B cell (primary cell): ENCODE results near the gene IRF2BPL. TPM values are rescaled to one million over a fixed set of nuclear protein-coding genes. Genes with fewer than 3 reads are reported as not detected.

Experiments used
- ATAC-seq: fragments of 200-7000 bp; cut with Tn5 transposase; one replicate; pipeline ENCODE4 v1.10.0; 2021; ENCODE audit warnings: low read depth, mild to moderate bottlenecking, moderate number of reproducible peaks, moderate library complexity
- CTCF ChIA-PET: fragments of 350-600 bp; sonication (Branson Sonifier 250); formaldehyde crosslinking; loops from one replicate; lab custom pipeline; 2021; ENCODE audit warnings: antibody characterized with exemption, inconsistent platforms; lab: Charles Lee
- POLR2A ChIA-PET: fragments of 350-600 bp; sonication (Branson Sonifier 250); formaldehyde crosslinking; loops from one replicate; lab custom pipeline; 2021; ENCODE audit warnings: antibody characterized with exemption; lab: Charles Lee
- DNase-seq: peaks from one replicate; pipeline ENCODE4 v3.0.0; 2013
- H2AFZ ChIP-seq: 2 replicates; pipeline ENCODE4 v1.6.1; 2012; ENCODE audit warnings: mild to moderate bottlenecking, low read depth, low read length; ENCODE audit not compliant: insufficient read depth, poor library complexity, severe bottlenecking
- H3K27ac ChIP-seq, 2 donors: 1 replicate in 1 of 2; 2 replicates in 1 of 2; pipeline ENCODE4 v1.5.1; 2012 to 2013; ENCODE audit warnings: low read length in 2 of 2, mild to moderate bottlenecking in 2 of 2, moderate library complexity in 1 of 2
- H3K27me3 ChIP-seq, 4 experiments: fragments of 200-600 bp in 1 of 4; sonication (generic) in 1 of 4; replicated peaks in 1 of 4; 1 replicate in 2 of 4; 2 replicates in 2 of 4; pipeline versions ENCODE4 v1.6.1 to v1.7.0; 2013 to 2016; ENCODE audit warnings: low read length in 3 of 4, mild to moderate bottlenecking in 2 of 4, mixed read lengths in 1 of 4, moderate library complexity in 1 of 4; ENCODE audit not compliant: insufficient read depth in 4 of 4, control insufficient read depth in 3 of 4; ENCODE audit errors: control extremely low read depth in 1 of 4
- H3K36me3 ChIP-seq, 2 experiments: replicated peaks in 1 of 2; 1 replicate in 1 of 2; 2 replicates in 1 of 2; pipeline versions ENCODE4 v1.6.1 to v1.7.1; 2013; ENCODE audit warnings: low read length in 1 of 2; ENCODE audit not compliant: insufficient read depth in 2 of 2, control insufficient read depth in 1 of 2; ENCODE audit errors: control extremely low read depth in 1 of 2, extremely low read depth in 1 of 2
- H3K4me1 ChIP-seq, 2 donors: fragments of 200-600 bp in 1 of 2; sonication (generic) in 1 of 2; 1 replicate in 1 of 2; 2 replicates in 1 of 2; pipeline versions ENCODE4 v1.5.1 to v1.6.1; 2013 to 2017; ENCODE audit warnings: low read length in 2 of 2; ENCODE audit not compliant: control insufficient read depth in 2 of 2, insufficient read depth in 2 of 2
- H3K4me2 ChIP-seq: replicated peaks from 2 replicates; pipeline ENCODE3; 2012; ENCODE audit warnings: mild to moderate bottlenecking, low read depth, low read length; ENCODE audit not compliant: poor library complexity, severe bottlenecking
- H3K4me3 ChIP-seq, 5 experiments: fragments of 200-600 bp in 1 of 5; sonication (generic) in 1 of 5; 1 replicate in 3 of 5; 2 replicates in 2 of 5; pipeline versions ENCODE4 v1.5.1 to v1.7.0; 2011 to 2016; ENCODE audit warnings: low read length in 4 of 5, mild to moderate bottlenecking in 4 of 5, low read depth in 2 of 5, control low read depth in 1 of 5, moderate library complexity in 1 of 5; ENCODE audit not compliant: insufficient read depth in 1 of 5; ENCODE audit errors: control extremely low read depth in 1 of 5, extremely low read depth in 1 of 5
- H3K79me2 ChIP-seq: fragments of 200-600 bp; sonication (generic); one replicate; pipeline ENCODE4 v1.6.0; 2016; ENCODE audit warnings: low read length; ENCODE audit not compliant: control insufficient read depth, insufficient read depth
- H3K9ac ChIP-seq: fragments of 200-600 bp; sonication (generic); 2 replicates; pipeline ENCODE4 v1.6.1; 2017; ENCODE audit warnings: mild to moderate bottlenecking, low read length, moderate library complexity
- H3K9me3 ChIP-seq, 3 donors: one replicate each; pipeline versions ENCODE4 v1.6.1 to v1.7.1; 2013; ENCODE audit warnings: low read length in 2 of 3; ENCODE audit not compliant: control insufficient read depth in 2 of 3, insufficient read depth in 1 of 3; ENCODE audit errors: control extremely low read depth in 1 of 3
- H4K20me1 ChIP-seq: 2 replicates; pipeline ENCODE4 v1.6.0; 2012; ENCODE audit warnings: mild to moderate bottlenecking, low read length; ENCODE audit not compliant: insufficient read depth, control insufficient read depth, poor library complexity, severe bottlenecking
- H3K27ac Mint-ChIP-seq: one replicate; pipeline ENCODE4 v1.8.0; 2021; ENCODE audit warnings: mixed read lengths
- H3K27me3 Mint-ChIP-seq: one replicate; pipeline ENCODE4 v1.8.0; 2021; ENCODE audit warnings: mixed read lengths
- H3K4me1 Mint-ChIP-seq: one replicate; pipeline ENCODE4 v1.8.0; 2021; ENCODE audit warnings: mixed read lengths
- H3K4me3 Mint-ChIP-seq: one replicate; pipeline ENCODE4 v1.8.0; 2021; ENCODE audit warnings: mixed read lengths
- H3K9me3 Mint-ChIP-seq: one replicate; pipeline ENCODE4 v1.8.0; 2022; ENCODE audit warnings: mixed read lengths; ENCODE audit not compliant: insufficient read depth
- EZH2 ChIP-seq: IDR thresholded peaks from 2 replicates; pipeline ENCODE4 v1.6.1; 2012; ENCODE audit warnings: borderline replicate concordance, low read depth, mild to moderate bottlenecking, moderate library complexity, low read length; ENCODE audit not compliant: insufficient read depth, poor library complexity, severe bottlenecking
- WGBS: methylation state at CpG from one replicate; pipeline ENCODE4 v1.1.5; 2013; ENCODE audit warnings: missing lambda C conversion rate; ENCODE audit not compliant: insufficient coverage; 5-methylcytosine and 5-hydroxymethylcytosine counted together
- intact Hi-C: fragments of 100-400 bp; cut with micrococcal nuclease; formaldehyde crosslinking; loops from one replicate; pipeline ENCODE4 v1.10.0; 2022
- polyA plus RNA-seq: library from polyadenylated mRNA; depleted of rRNA; stranded (reverse); fragments of >200 nt; gene quantifications from 2 replicates; pipeline ENCODE4 v1.2.3, GENCODE V29; 2012
- total RNA-seq, 2 donors: library from RNA; stranded (reverse); fragments of 120-200 nt in 1 of 2; gene quantifications; 1 replicate in 1 of 2; 2 replicates in 1 of 2; pipeline versions ENCODE4 v1.2.3 to v1.2.4, GENCODE V29; 2013 to 2022
- TF ChIP-seq, protein P1 (sequence below): fragments of 200-600 bp; IDR thresholded peaks from one replicate; pipeline ENCODE4 v1.8.0; 2022; ENCODE audit warnings: antibody characterized with exemption, mild to moderate bottlenecking

IRF2BPL gene
- total and polyA plus RNA-seq, 2 donors (not counting 1 experiment from before 2014, with no cell fraction given), result 27.9 to 34.0 TPM

DNA sequence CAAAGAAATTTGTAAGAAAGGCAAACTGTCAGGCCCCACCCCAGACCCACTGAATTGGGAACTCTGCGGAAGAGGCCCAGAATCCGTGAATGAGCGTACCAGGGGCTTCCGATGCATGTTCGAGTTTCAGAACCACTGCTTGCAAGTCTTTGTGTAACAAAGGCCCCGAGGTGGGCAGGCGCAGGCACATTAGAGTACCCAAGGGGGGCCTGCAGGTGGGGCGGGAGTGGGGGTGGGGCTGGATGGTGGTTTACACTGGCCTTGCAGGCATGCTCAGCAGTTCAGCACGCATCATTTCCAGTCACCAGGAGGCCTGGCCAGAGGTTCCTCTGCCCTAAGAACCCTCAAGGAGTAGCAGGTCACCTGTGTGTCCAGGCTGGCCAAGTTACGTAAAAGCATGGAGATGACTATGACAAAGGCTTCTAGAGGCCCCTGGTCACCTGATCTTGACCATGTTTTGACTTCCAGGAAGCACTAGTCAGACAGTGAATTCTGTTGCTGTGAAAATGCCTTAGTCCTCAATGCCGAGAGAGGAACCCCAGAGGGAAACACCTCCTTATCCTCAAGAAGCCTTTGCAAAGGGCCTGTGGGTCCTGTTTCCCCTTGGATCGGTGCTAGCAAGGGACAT, 33.2 kb upstream of the IRF2BPL start:
- H3K9me3 Mint-ChIP-seq, result no peaks in the 10 kb centered on the region
- no peak overlapping the region for H3K4me3 Mint-ChIP-seq
- Histone ChIP-seq H3K4me2 (no peak overlapping the region), H3K36me3 (no peaks in the 10 kb centered on the region), H3K4me1 (peaks cover 19 to 24% of the 10 kb centered on the region in 2 donors), H3K79me2 (no peaks in the 10 kb centered on the region), H2AFZ (no peak overlapping the region), H3K27me3 (no peaks in the 10 kb centered on the region), H3K4me3 (no peak overlapping the region), H3K9me3 (no peaks in the 10 kb centered on the region), H4K20me1 (no peaks in the 10 kb centered on the region), H3K9ac (no peak overlapping the region), H3K27ac (no peak overlapping the region)
- ChIA-PET POLR2A (no interaction called here), CTCF (interaction anchor here (0.7 to 17.0 kb wide), 5 partner anchors 8 to 189 kb away, joined by 4 to 489 read pairs (median 25); no protein-coding TSS in a partner anchor)
- TF ChIP-seq, protein P1, sequence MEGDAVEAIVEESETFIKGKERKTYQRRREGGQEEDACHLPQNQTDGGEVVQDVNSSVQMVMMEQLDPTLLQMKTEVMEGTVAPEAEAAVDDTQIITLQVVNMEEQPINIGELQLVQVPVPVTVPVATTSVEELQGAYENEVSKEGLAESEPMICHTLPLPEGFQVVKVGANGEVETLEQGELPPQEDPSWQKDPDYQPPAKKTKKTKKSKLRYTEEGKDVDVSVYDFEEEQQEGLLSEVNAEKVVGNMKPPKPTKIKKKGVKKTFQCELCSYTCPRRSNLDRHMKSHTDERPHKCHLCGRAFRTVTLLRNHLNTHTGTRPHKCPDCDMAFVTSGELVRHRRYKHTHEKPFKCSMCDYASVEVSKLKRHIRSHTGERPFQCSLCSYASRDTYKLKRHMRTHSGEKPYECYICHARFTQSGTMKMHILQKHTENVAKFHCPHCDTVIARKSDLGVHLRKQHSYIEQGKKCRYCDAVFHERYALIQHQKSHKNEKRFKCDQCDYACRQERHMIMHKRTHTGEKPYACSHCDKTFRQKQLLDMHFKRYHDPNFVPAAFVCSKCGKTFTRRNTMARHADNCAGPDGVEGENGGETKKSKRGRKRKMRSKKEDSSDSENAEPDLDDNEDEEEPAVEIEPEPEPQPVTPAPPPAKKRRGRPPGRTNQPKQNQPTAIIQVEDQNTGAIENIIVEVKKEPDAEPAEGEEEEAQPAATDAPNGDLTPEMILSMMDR, result no peak
- TF ChIP-seq EZH2, result no peak
- H3K27ac Mint-ChIP-seq, result no peak overlapping the region
- no peaks in the 10 kb centered on the region for H3K27me3 Mint-ChIP-seq
- WGBS, result 95% methylated on average over 10 of the region's 12 CpGs
- DNase-seq (no peak), ATAC-seq (no peak)
- intact Hi-C loops, result no loop called here
- peaks cover 21% of the 10 kb centered on the region for H3K4me1 Mint-ChIP-seq

DNA sequence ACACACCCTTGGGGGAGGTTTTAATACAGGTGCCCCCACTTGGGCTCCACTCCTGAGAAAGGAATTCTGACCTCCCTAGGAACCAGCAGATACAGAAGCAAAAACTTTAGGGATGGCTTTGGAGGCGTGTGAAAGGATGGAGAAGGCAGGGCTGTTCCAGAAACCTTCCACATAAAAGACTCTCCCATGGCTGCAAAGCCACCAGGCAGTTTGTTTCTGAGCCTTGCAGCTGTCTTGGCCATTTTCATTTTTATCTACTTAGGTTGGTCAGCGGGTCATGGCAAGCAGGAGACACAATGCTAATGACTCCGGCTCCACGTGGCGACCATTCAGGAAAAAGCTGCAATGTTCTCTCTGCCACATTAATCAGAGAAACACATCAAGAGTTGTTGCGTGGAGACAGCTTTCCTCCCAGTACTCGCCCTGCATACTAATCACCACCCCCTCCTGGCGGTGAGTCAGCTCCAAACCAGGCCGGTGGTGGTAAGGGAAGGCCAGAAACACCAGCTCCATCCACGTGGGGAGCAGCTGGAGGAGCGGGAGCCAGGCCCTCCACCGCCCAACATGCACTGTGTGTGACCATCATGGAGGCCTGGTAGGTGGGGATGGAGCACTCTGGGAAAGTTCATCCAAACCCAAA, 30.9 kb upstream of the IRF2BPL start:
- H4K20me1 ChIP-seq, result no peaks in the 10 kb centered on the region
- no peak overlapping the region for H3K27ac ChIP-seq
- no peaks in the 10 kb centered on the region for H3K9me3 Mint-ChIP-seq
- ATAC-seq, result no peak
- ChIA-PET POLR2A (no interaction called here), CTCF (interaction anchor here (1.1 to 17.0 kb wide), 5 partner anchors 10 to 187 kb away, joined by 3 to 267 read pairs (median 20); no protein-coding TSS in a partner anchor)
- peaks cover 3% of the 10 kb centered on the region for H3K4me1 Mint-ChIP-seq
- no peak for DNase-seq
- H3K27me3 Mint-ChIP-seq, result no peaks in the 10 kb centered on the region
- intact Hi-C loops, result no loop called here
- H3K27me3 ChIP-seq, result no peaks in the 10 kb centered on the region
- TF ChIP-seq, protein P1, result no peak
- H3K9me3 ChIP-seq, result peaks cover 0 to 8% (median 0%) of the 10 kb centered on the region in 3 donors
- no peak overlapping the region for H3K4me3 Mint-ChIP-seq
- H2AFZ ChIP-seq, result no peak overlapping the region
- 93% methylated on average over 9 of the region's 12 CpGs for WGBS
- H3K27ac Mint-ChIP-seq, result no peak overlapping the region
- H3K79me2 ChIP-seq, result no peaks in the 10 kb centered on the region
- H3K36me3 ChIP-seq, result no peaks in the 10 kb centered on the region
- H3K9ac ChIP-seq, result no peak overlapping the region
- no peak overlapping the region for H3K4me3 ChIP-seq
- no peak overlapping the region for H3K4me2 ChIP-seq
- peaks cover 4 to 7% of the 10 kb centered on the region in 2 donors for H3K4me1 ChIP-seq
